Tibial nerve (tissue), 4 donors: ENCODE data around the gene FAM216B. TPM values are rescaled to one million over a fixed set of nuclear protein-coding genes. Genes with fewer than 3 reads are reported as not detected.

Experiments
- DNase-seq, 2 donors: peaks; one replicate each; pipeline ENCODE4 v3.0.0-alpha.2; 2019; ENCODE audit warnings: low spot score in 2 of 2
- H3K27ac ChIP-seq, 4 donors: fragments of 200-600 bp; sonication (generic) in 3 of 4; one replicate each; pipeline ENCODE4 v1.5.1; 2017 to 2019; ENCODE audit warnings: mild to moderate bottlenecking in 1 of 4
- H3K27me3 ChIP-seq, 2 donors: fragments of 200-600 bp; sonication (generic) in 1 of 2; one replicate each; pipeline versions ENCODE4 v1.5.1 to v1.6.0; 2017 to 2019
- H3K36me3 ChIP-seq, 3 donors: fragments of 200-600 bp; sonication (generic); one replicate each; pipeline ENCODE4 v1.5.1; 2018 to 2019
- H3K4me1 ChIP-seq, 4 donors: fragments of 200-600 bp; sonication (generic) in 3 of 4; one replicate each; pipeline ENCODE4 v1.5.1; 2017 to 2019
- H3K4me3 ChIP-seq, 4 donors: fragments of 200-600 bp; sonication (generic) in 3 of 4; one replicate each; pipeline ENCODE4 v1.5.1; 2017 to 2019; ENCODE audit warnings: mild to moderate bottlenecking in 1 of 4, moderate library complexity in 1 of 4
- H3K9me3 ChIP-seq, 4 donors: fragments of 200-600 bp; sonication (generic) in 3 of 4; one replicate each; pipeline ENCODE4 v1.5.1; 2017 to 2019
- CTCF ChIP-seq, 5 experiments: fragments of 200-600 bp in 3 of 5; fragments of 450-650 bp in 2 of 5; sonication (generic) in 3 of 5; IDR thresholded peaks; one replicate each; pipeline ENCODE4 v1.5.1; 2016 to 2019; ENCODE audit warnings: antibody characterized with exemption in 5 of 5, mild to moderate bottlenecking in 3 of 5, moderate library complexity in 2 of 5
- EP300 ChIP-seq, 2 donors: sonication (generic); formaldehyde crosslinking; IDR thresholded peaks; one replicate each; pipeline ENCODE4 v1.6.1; 2017; ENCODE audit warnings: antibody characterized with exemption in 2 of 2, mild to moderate bottlenecking in 1 of 2
- POLR2A ChIP-seq, 2 donors: fragments of 450-650 bp; IDR thresholded peaks; one replicate each; pipeline ENCODE4 v1.6.1; 2017; ENCODE audit warnings: antibody characterized with exemption in 2 of 2, mild to moderate bottlenecking in 2 of 2, moderate library complexity in 2 of 2
- WGBS, 2 donors: methylation state at CpG; one replicate each; pipeline ENCODE4 v1.1.5; 2018; 5-methylcytosine and 5-hydroxymethylcytosine counted together
- total RNA-seq, 4 donors: library from RNA; depleted of rRNA; stranded (reverse); fragments of >200 nt; gene quantifications; one replicate each; pipeline ENCODE4 v1.1.0, GENCODE V29; 2016

Gene FAM216B
- not detected for total RNA-seq

GRCh38 chr13:42781352-42781751 is at the start of gene FAM216B:
Gene FAM216B (plus strand): TSS chr13:42781584. CDS start chr13:42784068, 2,484 bp downstream.
- no peak for DNase-seq
- no peaks in the 10 kb centered on the region for H3K4me1 ChIP-seq
- H3K4me3 ChIP-seq = no peak within 1 kb of the TSS
- H3K27ac ChIP-seq = no peak within 1 kb of the TSS
- 88% methylated on average over 3 of the region's 3 CpGs for WGBS, 2 donors
- H3K27me3 ChIP-seq = no peaks in the 10 kb centered on the region
- no peaks in the 10 kb centered on the region for H3K36me3 ChIP-seq
- TF ChIP-seq EP300 (IDR thresholded peaks at IDR 0.05) (no peak), CTCF (IDR thresholded peaks at IDR 0.05) (no peak), POLR2A (IDR thresholded peaks at IDR 0.05) (no peak)
- no peaks in the 10 kb centered on the region for H3K9me3 ChIP-seq

- no peak for TF ChIP-seq POLR2A (IDR thresholded peaks at IDR 0.05)
- TF ChIP-seq CTCF (IDR thresholded peaks at IDR 0.05) = no peak
- no peak for TF ChIP-seq EP300 (IDR thresholded peaks at IDR 0.05)
- H3K9me3 ChIP-seq = no peaks in the 10 kb centered on the region
- H3K36me3 ChIP-seq = no peaks in the 10 kb centered on the region
- H3K27ac ChIP-seq = no peak overlapping the region
- DNase-seq = no peak
- no peaks in the 10 kb centered on the region for H3K27me3 ChIP-seq
- no peaks in the 10 kb centered on the region for H3K4me1 ChIP-seq
- no peak overlapping the region for H3K4me3 ChIP-seq
Observed at GRCh38 chr13:42732073-42732472, 49.3 kb upstream of the FAM216B start.

GRCh38 chr13:42733046-42733445 is 48.3 kb upstream of the FAM216B start:
- Histone ChIP-seq H3K36me3 (no peaks in the 10 kb centered on the region), H3K4me1 (no peaks in the 10 kb centered on the region), H3K9me3 (no peaks in the 10 kb centered on the region), H3K27me3 (no peaks in the 10 kb centered on the region), H3K27ac (no peak overlapping the region), H3K4me3 (no peak overlapping the region)
- no peak for DNase-seq
- WGBS, 2 donors = 94 to 97% methylated on average over 2 of the region's 2 CpGs
- TF ChIP-seq EP300 (IDR thresholded peaks at IDR 0.05) = no peak
- TF ChIP-seq POLR2A (IDR thresholded peaks at IDR 0.05) = no peak
- no peak for TF ChIP-seq CTCF (IDR thresholded peaks at IDR 0.05)

GRCh38 chr13:42735010-42735409 is 46.4 kb upstream of the FAM216B start:
- WGBS, 2 donors = 69 to 81% methylated on average over 3 of the region's 3 CpGs
- no peak overlapping the region for H3K4me3 ChIP-seq
- TF ChIP-seq EP300 (IDR thresholded peaks at IDR 0.05) (no peak), POLR2A (IDR thresholded peaks at IDR 0.05) (no peak), CTCF (IDR thresholded peaks at IDR 0.05) (no peak)
- no peaks in the 10 kb centered on the region for H3K36me3 ChIP-seq
- H3K9me3 ChIP-seq = no peaks in the 10 kb centered on the region
- no peak overlapping the region for H3K27ac ChIP-seq
- no peaks in the 10 kb centered on the region for H3K4me1 ChIP-seq
- H3K27me3 ChIP-seq = no peaks in the 10 kb centered on the region
- DNase-seq = no peak

GRCh38 chr13:42740753-42741152 is 40.6 kb upstream of the FAM216B start:
- no peaks in the 10 kb centered on the region for H3K4me1 ChIP-seq
- DNase-seq = peak in 1 of 2 donors; percentile 59
- H3K27ac ChIP-seq = no peak overlapping the region
- no peak overlapping the region for H3K4me3 ChIP-seq
- TF ChIP-seq EP300 (IDR thresholded peaks at IDR 0.05) = no peak
- no peaks in the 10 kb centered on the region for H3K27me3 ChIP-seq
- H3K9me3 ChIP-seq = no peaks in the 10 kb centered on the region
- 13 to 28% methylated on average over 1 of the region's 1 CpG for WGBS, 2 donors
- H3K36me3 ChIP-seq = no peaks in the 10 kb centered on the region

- Histone ChIP-seq H3K27me3 (no peaks in the 10 kb centered on the region), H3K4me1 (no peaks in the 10 kb centered on the region), H3K36me3 (no peaks in the 10 kb centered on the region), H3K4me3 (no peak overlapping the region), H3K27ac (no peak overlapping the region), H3K9me3 (no peaks in the 10 kb centered on the region)
- TF ChIP-seq EP300 (IDR thresholded peaks at IDR 0.05) = no peak
- TF ChIP-seq POLR2A (IDR thresholded peaks at IDR 0.05) = no peak
- TF ChIP-seq CTCF (IDR thresholded peaks at IDR 0.05) = no peak
- 85 to 92% methylated on average over 2 of the region's 2 CpGs for WGBS, 2 donors
- no peak for DNase-seq
Observed at GRCh38 chr13:42741914-42742313, 39.5 kb upstream of the FAM216B start.
